IPS-NIHi7 (cell line): ENCODE results near the gene OR2L8.

ENCODE experiments used
- DNase-seq: peaks from one replicate; pipeline ENCODE4 v3.0.0; 2012; ENCODE audit warnings: mixed read lengths; ENCODE audit errors: extremely low spot score

OR2L8 gene, protein sequence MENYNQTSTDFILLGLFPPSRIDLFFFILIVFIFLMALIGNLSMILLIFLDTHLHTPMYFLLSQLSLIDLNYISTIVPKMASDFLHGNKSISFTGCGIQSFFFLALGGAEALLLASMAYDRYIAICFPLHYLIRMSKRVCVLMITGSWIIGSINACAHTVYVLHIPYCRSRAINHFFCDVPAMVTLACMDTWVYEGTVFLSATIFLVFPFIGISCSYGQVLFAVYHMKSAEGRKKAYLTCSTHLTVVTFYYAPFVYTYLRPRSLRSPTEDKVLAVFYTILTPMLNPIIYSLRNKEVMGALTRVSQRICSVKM

DNA sequence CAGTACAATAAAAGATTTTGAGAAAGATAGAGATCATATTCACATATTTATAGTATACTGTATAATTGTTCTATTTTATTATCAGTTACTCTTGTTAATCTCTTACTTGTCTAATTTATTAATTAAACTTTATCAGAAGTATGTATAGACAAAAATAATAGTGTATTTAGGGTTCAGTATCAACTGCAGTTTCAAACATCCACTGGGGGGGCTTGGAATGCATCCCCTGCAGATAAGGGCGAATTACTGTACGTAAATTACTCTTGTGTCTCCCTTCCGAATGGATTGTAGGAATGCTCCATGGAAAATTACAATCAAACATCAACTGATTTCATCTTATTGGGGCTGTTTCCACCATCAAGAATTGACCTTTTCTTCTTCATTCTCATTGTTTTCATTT lies at the start of gene OR2L8:
Gene OR2L8 (plus strand): TSS at position 301 of the 400 bp plus-strand sequence. CDS start 0 bp downstream, at position 301.
- DNase-seq: no peak

DNA sequence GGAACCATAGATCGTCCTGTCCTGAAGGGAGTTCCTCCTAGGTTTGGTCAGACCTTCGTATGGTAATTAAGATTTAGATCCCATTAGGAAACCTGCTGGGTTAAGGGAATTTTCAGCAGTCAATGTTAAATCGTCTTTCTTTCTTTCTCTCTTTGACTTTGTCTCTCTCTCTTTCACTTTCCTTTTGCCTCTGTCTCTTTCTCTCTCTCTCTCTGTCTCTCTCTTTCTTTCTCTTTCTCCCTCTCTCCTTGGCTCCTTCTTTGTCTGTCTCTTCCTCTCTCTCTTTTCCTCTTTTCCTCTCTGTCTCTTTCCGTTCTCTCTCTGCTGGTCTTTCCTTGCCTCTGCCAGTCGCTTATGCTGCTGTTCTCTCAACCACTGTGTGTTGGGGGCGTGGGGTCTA lies 44.5 kb upstream of the OR2L8 start:
- no peak for DNase-seq

DNA sequence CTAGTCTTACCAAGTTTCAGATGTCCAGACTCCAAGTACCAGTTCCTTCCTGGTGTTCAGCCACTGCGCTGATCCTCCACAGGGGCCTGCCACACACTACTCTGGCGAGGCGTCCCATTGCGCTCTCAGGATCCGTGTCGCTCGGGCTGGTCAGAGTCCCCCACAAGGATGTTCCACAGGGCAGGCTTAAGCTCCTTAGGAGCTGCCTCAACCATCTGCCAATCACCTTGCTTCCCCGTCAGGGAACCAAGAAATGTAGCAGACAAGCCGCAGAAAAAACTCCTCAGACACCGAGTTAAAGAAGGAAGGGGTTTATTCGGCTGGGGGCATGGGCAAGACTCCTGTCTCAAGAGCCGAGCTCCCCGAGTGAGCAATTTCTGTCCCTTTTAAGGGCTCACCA lies 43.5 kb upstream of the OR2L8 start:
- DNase-seq: no peak

DNA sequence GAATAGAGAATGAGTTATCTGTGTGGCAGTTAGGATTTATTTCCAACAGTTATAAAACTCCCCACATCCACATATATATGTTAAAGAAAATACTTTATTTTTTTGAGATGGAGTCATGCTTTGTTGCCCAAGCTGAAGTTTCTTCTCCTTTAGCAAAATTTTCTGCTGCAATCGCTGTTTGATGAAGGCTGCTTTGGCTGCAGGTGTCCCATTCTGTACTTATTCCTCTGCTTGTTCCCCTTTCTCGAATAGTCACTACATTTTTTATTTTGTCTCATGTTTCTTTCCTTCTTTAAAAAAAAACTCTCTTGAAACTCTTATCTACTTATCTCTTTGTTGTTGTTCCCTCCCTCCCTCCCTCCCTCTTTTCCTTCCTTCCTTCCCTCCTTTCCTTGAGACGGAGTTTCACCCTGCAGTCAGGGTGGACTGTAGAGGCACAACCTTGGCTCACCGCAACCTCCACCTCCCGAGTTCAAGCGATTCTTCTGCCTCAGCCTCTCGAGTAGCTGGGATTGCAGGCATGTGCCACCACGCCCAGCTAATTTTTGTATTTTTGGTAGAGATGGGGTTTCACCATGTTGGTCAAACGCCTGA lies 42.7 kb upstream of the OR2L8 start:
- no peak for DNase-seq

DNA sequence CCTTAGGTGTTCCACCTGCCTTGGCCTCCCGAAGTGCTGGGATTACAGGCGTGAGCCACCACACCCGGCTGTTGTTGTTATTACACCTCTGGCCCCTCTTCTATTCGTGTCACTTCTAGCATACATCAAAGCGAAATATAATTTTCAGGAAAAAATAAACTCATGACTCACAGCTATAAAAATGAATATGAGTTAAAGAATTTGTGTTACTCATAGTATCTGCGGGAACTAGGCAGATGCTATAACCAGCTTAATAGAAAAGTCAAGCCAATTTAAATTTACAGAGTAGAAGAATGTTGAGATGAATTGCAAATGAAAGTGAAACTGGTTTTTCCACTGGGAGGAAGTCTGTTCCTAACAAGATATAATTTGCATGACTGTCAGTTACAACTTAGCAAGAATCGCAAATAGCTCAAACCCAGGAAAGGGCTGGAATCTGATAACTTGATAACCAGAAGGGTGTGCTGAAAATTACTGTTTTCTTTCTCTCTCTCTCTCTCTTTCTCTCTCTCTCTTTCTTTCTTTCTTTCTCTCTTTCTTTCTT lies 42.1 kb upstream of the OR2L8 start:
- DNase-seq: no peak

DNA sequence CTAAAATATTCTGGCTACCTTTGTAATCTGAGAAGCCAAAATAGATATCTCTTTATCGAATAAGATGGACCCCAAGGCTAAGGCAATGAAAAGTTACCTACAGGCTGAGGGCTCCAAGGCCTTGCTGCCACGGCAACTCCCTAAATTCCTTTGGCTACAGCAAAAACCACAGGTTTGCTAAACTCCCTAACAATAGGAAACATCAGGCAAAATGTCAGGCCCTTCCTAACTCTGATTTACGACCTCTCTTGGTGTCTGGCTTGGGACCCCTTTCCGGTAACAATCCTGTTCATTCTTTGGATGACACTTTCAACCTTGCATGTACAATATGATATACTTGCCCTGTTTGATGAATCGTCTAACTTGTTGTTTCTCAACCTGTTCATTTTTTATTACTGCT lies 39.9 kb upstream of the OR2L8 start:
- no peak for DNase-seq

DNA sequence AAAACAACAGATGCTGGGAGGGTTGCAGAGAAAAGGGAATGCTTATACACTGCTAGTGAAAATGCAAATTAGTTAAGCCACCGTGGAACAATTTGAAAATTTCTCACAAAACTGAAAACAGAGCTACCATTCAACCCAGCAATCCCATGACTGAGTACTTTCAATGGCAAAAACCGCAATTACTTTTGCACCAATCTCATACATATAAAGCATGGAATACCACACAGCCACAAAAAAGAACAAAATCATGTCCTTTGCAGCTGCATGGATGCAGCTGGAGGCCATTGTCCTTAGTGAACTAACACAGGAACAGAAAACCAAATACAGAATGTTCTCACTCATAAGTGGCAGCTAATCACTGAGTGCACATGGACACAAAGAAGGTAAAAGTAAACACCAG lies 34.9 kb upstream of the OR2L8 start:
- DNase-seq: no peak

DNA sequence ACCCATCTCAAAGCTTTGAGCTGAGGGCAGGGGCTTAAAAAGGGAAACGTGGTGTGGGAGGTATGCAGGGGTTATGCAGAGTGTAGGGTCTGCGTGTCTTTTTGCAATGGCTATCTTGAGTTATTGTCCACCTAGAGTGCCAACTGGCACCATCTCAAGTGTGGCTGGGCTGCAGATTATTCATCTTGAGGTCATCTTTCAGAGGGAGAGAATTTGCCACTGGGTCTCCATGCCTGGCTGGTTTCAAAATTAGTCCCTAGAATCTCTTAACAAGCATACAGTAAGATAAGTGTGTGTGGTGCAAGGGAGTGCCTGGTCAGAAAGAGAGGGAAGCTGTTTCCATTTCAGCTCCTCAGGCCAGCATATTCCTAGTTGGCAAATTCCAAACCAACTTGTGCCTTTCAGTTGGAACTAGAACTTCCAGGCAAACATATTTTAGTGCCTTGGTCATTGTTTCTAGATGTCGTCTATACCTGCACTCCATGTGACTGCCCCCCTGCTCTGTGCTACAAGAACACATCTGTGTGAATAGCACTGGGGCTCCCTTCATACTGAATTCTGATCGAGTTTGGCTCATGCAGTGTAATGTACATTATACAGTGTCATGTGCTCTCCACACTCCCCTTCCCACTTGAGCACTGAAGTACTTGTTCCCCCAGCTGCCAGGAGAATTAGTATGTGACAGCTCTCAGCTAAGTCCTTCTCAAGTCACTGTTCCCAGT lies 33.6 kb upstream of the OR2L8 start:
- DNase-seq: no peak

DNA sequence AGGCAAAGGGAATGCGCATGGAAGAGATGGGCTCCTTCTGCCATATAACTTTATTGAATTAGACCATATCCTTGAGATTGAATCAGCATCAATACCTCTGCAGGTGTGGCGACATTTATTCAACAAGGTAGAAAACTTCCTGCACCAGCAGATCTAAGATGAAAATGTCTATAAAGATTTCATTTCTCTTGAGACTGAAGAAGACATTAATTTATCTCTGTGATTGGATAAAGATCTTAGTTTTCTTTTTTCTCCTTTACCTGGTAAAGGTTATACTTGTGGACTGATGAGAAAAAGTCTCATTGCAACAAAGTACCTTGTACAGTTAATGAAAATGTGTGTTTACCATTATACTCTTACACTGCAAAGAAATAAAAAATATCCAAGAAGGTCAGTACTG lies 28.7 kb upstream of the OR2L8 start, which contains the start of gene OR2T8:
Gene OR2T8 (plus strand): TSS at position 301 of the 400 bp plus-strand sequence. CDS start 766 bp downstream, outside the sequence.
- DNase-seq: no peak

DNA sequence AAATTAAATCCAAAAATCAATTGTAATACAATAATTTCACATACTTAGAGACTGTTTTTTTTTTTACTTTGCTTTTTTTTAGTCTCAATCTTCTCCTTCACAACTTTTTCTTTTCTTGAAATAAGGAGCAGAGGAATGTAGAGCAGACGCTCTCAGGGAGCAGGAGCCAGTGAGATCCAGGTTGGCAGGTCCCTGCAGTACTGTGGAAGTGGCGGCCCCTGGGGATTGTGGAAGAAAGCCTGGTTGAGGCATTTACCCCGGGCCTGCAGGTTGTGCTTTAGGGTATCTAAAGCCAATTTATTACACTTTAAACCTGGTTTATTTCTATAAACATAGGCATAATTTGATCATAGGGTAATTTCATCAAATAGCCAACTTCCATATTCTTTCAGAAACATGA lies 24.7 kb upstream of the OR2L8 start:
- no peak for DNase-seq

DNA sequence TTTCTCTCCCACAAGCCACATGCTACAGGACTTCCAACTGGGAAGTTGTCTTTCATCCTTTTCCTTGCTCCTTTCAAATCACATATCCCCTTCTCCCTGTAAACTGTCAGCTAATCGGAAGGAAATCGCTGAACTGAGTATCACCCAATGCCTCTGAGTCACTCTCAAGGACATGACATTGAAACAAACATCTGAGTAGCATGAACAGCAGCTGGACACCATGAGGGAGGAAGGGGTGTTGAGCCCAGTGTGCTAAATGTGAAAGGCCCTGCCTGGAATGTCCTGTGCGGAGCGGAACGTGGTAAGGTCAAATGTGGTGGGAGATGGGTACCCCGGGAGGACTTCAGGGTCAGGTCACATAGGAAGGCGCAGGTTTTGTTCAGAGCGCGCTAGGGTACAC lies 23.8 kb upstream of the OR2L8 start, which contains the start of gene OR2AJ1:
Gene OR2AJ1 (plus strand): TSS at position 22 of the 400 bp plus-strand sequence. CDS start 8,880 bp downstream, outside the sequence.
- no peak for DNase-seq

DNA sequence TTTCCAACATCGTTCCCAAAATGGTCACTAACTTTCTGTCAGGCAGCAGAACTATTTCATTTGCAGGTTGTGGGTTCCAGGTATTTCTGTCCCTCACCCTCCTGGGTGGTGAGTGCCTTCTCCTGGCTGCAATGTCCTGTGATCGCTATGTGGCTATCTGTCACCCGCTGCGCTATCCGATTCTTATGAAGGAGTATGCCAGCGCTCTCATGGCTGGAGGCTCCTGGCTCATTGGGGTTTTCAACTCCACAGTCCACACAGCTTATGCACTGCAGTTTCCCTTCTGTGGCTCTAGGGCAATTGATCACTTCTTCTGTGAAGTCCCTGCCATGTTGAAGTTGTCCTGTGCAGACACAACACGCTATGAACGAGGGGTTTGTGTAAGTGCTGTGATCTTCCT lies 14.7 kb upstream of the OR2L8 start:
- DNase-seq: no peak

DNA sequence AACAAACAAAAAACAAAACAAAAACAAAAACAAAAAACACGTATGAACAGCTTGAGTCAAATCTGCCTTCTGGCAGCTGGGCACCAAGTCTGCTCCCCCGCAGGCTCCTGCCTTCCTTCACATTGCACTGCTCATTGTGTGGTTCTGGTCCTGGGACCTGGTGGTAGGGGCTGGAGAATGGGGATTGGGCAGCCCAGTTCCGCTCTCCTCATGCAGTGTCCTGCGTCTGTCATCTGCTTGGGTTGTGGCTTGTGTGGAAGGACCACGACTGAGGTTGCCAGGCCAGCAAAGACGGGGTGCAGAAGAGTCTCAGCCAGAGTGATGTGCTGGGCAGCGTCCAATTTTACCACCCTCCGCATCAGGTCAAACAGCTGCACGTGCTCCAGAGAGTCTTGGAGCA lies 12.9 kb upstream of the OR2L8 start:
- DNase-seq: no peak

DNA sequence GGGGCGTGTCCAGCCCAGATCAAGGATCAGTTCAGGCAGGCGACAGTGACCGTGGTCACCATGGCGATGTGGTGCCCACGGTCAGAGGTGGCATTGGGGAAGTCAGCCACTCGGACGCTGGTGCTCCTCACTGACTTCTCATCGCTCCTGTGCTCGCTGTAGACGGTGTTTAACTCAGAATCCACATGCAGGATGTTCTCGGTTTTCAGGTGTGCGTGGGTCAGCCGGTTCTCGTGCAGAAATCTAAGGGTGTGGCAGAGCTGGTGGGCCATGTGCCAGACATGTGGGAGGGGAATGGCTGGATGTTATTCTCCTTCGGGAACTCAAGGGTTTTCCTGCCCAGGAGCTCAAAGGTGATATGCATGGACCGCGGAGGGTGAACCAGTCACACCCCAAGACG lies 12.2 kb upstream of the OR2L8 start:
- no peak for DNase-seq

DNA sequence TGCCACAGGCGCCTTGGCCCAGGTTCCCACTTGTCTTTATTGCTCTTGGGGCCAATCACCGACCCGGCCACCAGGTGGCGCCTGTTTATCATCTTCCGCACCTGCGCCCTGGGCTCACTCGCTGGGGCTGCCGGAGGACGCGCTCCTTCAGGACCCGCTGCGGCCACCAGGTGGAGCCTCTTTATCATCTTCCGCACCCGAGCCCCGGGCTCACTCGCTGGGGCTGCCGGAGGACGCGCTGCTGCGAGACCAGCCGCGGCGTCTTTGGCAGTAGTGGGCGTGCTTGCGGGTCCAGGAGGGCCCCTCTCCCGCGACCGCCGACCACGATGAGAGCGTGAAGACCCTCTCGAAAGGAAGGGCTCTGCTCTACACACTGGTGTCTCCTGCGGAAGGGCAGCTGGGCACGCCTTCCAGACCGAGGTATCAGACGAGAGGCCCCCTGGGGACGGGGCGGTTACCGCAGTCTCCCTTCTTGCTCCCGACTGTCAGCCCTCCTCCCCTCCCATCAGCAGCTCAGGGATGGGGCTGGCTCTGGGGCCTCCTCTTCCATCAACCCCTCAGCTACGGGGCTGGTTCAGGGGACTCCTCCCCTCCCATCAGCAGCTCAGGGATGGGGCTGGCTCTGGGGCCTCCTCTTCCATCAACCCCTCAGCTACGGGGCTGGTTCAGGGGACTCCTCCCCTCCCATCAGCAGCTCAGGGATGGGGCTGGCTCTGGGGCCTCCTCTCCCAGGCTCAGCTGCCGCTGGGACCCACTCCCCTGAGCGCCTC lies 11.5 kb upstream of the OR2L8 start:
- peak; percentile 67 for DNase-seq

DNA sequence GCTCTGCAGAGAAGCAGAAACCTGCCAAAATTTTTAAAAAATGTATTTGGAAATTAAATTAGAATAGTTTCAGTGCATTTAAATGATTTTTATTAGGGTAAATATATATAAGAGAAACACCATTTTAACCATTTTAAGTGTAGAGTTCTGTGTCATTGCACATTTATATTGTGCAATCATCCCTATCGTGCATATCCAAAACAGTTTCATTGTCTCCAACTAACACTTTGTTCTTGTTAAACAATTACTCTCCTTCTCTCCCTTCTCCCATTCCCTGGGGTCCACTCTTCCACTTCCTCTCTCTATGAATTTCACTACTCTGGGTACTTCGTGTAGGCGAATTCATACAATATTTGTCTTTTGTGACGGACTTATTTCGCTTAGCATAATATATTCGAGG lies 6.0 kb upstream of the OR2L8 start:
- DNase-seq: no peak

DNA sequence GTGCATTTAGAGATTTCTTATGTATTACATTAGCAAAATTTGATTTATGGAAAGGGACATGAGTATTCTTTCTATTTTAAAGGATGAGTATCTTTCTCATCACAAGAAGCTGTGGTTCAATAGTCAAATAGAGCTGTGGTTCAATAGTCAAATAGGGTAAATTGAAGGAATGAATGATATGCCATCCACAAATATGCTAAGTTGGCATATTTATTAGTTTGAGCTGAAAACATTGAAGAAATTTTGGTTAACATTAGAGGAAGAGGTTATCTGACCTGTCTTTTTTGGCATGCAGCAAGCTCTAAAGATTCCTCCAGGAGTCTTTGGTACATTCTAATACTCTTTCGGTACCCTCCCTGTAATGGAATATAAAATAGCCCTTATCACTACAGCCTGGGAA lies 4.8 kb downstream of the OR2L8 start:
- no peak for DNase-seq

DNA sequence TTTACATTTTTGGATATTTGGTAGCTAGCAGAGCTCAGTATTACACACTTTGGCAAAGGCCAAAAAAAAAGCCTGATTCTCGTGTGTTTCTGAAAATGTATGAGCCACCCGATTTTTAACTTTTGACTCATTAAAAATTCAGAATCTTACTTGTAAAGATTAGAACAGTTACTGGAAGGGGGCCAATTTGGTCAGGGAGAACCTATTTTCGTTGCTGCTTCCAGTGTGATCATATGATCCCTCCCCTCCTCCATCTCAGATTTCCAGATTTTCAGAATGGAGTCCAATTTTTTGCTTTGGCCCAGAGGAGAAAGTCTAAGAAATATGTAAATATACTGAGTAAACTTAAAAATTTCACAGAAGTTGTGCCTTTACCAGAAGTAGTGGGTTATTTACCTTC lies 13.1 kb downstream of the OR2L8 start:
- DNase-seq: no peak

DNA sequence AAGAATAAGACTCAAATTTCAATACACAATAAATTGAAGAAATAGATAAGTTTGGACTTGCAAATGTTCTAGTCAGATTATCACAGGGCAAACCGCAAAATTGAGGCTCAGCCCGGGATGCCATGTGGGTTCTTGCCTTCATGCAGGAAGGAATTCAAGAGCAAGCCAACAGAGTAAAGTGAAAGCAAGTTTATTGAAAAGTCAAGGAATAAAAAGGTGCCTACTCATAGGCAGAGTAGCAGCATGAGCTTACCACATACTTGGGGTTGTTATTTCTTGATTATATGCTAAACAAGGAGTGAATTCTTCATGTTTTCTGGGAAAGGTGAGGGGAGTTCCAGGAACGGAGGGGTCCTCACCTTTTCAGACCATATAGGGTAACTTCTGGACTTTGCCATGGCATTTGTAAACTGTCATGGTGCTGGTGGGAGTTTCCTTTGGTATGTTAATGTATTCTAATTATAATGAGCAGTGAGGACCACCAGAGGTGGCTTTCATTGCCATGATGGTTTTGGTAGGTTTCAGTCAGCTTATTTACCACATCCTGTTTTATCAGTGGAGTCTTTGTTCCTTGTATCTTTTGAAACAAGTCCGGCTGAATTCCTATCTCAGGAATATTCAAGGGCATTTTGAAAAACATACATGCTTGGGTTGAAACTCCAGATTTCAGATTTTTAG lies 14.4 kb downstream of the OR2L8 start:
- DNase-seq: no peak

DNA sequence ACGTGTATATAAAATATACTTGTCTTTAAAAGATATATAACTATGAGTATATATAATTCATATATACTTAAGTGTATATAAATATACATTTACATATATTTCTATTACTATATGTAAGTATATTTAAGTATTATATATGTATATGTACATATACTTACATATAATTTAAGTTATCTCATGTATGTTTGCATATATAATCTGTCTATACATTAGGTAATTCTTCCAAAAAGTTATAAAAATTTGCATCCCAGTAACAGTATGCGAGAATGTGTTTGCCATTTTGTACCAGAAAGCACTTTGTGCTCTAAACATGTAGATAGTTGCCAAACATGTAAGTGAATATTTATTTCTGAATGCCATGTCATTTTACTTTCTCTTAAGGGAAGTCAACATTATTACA lies 16.3 kb downstream of the OR2L8 start, which contains the start of gene OR2AK2:
Gene OR2AK2 (plus strand): TSS at position 301 of the 400 bp plus-strand sequence. CDS start 144 bp downstream, outside the sequence.
- DNase-seq: no peak
